Activated T-helper 17 cell treated with anti-CD3 and anti-CD28 coated beads, Interleukin-2, amount 50 U/mL, for 72 hours (primary cell): ENCODE data around the gene MTHFS. TPM values are rescaled to one million over a fixed set of nuclear protein-coding genes. Genes with fewer than 3 reads are reported as not detected.

Experiments
- ATAC-seq: fragments of 150-1000 bp; cut with Tn5 transposase; replicated peaks from 2 replicates; pipeline ENCODE4 v1.10.0; 2021; ENCODE audit warnings: mild to moderate bottlenecking, moderate library complexity
- H3K27ac Mint-ChIP-seq: one replicate; pipeline ENCODE4 v1.8.0; 2022; ENCODE audit warnings: mixed read lengths
- H3K27me3 Mint-ChIP-seq: one replicate; pipeline ENCODE4 v1.8.0; 2022; ENCODE audit warnings: mixed read lengths
- H3K36me3 Mint-ChIP-seq: one replicate; pipeline ENCODE4 v1.8.0; 2022; ENCODE audit warnings: low read depth, mild to moderate bottlenecking, mixed read lengths
- H3K4me1 Mint-ChIP-seq: one replicate; pipeline ENCODE4 v1.8.0; 2022; ENCODE audit warnings: mixed read lengths
- H3K4me3 Mint-ChIP-seq: one replicate; pipeline ENCODE4 v1.8.0; 2022; ENCODE audit warnings: mild to moderate bottlenecking, mixed read lengths
- H3K9me3 Mint-ChIP-seq: one replicate; pipeline ENCODE4 v1.8.0; 2022; ENCODE audit warnings: mixed read lengths
- total RNA-seq, 2 donors: library from RNA; stranded (reverse); gene quantifications; one replicate each; pipeline ENCODE4 v1.2.3, GENCODE V29; 2022

Gene MTHFS
- total RNA-seq, 2 donors from 2014 or later: 20.3 to 29.2 TPM

DNA sequence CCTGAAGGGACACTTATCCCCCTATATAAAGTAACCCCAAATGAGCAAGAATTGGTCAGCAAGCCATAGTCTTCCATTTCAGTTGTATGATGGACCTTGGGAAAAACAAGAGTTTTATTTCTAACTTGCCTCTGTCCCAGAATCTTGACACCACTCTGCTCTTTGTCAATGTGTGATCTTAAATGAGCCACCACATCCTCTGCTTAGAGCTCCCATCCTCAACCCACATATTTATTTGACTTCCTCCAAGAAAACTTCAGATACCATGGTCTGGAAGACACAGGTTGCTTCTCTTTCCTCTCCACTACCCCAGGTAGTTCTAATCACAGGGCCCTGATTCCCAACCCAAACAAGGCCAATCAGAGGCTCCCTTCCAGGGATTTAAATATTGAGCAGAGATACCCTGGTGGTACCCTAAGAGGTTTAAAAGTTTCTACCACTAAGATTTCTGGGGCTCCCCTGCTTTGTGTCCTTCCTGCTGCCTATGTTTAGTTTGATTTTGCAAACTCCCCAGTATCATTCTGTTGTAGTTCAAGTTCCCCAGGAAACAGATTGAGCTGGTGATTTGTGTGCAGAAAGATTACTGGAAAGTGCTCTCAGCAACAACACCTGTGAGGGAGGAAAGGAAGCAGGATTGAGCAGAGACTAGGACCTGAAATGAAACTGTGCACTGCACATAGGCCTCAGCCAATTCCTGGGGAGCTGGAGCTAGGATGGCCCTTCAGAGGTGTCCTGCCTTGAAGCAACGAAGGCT lies 64.3 kb downstream of the MTHFS start:
- H3K4me3 Mint-ChIP-seq: no peak overlapping the region
- ATAC-seq: no peak
- H3K27me3 Mint-ChIP-seq: no peaks in the 10 kb centered on the region
- H3K9me3 Mint-ChIP-seq: peaks cover 3% of the 10 kb centered on the region
- H3K36me3 Mint-ChIP-seq: peaks cover 19% of the 10 kb centered on the region
- peak overlapping the region; percentile 27 for H3K27ac Mint-ChIP-seq
- peaks cover 4% of the 10 kb centered on the region for H3K4me1 Mint-ChIP-seq

DNA sequence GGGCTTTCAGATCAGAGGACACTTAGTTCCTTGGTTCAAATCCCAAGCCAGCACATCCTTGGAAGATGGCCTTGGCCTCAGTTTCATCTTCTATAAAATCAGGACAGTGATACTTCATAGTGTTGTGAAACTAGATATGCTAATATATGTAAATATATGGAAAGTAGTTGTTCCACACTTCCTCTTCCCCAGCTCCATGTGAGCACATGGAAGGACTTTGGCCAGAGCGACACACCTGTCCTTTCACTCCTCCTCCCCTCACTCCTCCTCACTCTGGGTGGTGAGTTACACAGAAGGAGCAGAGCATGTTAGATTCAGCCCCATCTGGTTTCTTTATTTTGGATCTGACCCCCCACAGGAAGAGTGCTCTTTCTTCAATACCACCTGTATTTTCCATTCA lies 65.2 kb downstream of the MTHFS start:
- ATAC-seq: no peak
- peaks cover 13% of the 10 kb centered on the region for H3K36me3 Mint-ChIP-seq
- H3K4me1 Mint-ChIP-seq: peaks cover 4% of the 10 kb centered on the region
- no peaks in the 10 kb centered on the region for H3K27me3 Mint-ChIP-seq
- no peak overlapping the region for H3K4me3 Mint-ChIP-seq
- H3K27ac Mint-ChIP-seq: peak overlapping the region; percentile 27
- peaks cover 3% of the 10 kb centered on the region for H3K9me3 Mint-ChIP-seq

DNA sequence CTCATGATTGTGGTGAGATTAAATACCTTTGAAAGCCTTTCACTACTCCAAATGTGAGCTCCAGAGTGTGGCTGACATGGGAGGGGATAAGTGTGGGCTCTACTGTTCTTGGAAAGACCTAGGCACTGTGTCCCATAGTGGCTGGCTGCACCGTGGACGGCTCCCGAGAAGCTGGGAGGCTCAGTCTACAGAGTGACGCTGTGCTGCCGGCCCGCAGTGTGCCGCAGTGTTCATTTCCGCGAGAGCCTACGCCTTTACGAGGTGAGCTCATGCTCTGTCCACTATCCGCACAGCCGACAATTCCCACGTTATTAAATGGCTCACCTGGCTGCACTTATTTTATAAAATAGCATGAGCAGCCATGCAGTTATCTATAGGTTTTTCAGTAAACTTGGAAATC lies 66.9 kb downstream of the MTHFS start:
- no peak overlapping the region for H3K4me3 Mint-ChIP-seq
- H3K27me3 Mint-ChIP-seq: no peaks in the 10 kb centered on the region
- H3K4me1 Mint-ChIP-seq: peaks cover 4% of the 10 kb centered on the region
- H3K36me3 Mint-ChIP-seq: peaks cover 6% of the 10 kb centered on the region
- no peak for ATAC-seq
- no peak overlapping the region for H3K27ac Mint-ChIP-seq
- peaks cover 3% of the 10 kb centered on the region for H3K9me3 Mint-ChIP-seq

DNA sequence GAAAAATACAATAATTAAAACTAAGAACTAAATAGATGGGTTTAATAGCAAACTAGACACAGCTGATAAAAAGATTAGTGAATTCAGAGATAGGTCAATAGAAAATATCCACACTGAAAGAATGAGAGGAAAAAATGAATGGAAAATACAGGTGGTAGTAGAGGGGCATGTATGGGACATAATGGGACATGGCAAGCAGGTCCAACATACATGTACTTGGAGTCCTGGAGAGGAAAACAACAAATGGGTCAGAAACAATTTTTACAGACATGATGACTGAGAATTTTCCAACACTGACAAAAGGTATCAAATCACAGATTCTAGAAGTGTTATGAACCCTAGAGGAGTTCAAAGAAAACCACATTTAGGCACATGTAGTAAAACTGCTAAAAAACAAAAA lies 68.4 kb downstream of the MTHFS start:
- no peak overlapping the region for H3K27ac Mint-ChIP-seq
- H3K4me1 Mint-ChIP-seq: peaks cover 2% of the 10 kb centered on the region
- no peak overlapping the region for H3K4me3 Mint-ChIP-seq
- H3K27me3 Mint-ChIP-seq: no peaks in the 10 kb centered on the region
- ATAC-seq: no peak
- H3K9me3 Mint-ChIP-seq: peaks cover 3% of the 10 kb centered on the region
- no peaks in the 10 kb centered on the region for H3K36me3 Mint-ChIP-seq

DNA sequence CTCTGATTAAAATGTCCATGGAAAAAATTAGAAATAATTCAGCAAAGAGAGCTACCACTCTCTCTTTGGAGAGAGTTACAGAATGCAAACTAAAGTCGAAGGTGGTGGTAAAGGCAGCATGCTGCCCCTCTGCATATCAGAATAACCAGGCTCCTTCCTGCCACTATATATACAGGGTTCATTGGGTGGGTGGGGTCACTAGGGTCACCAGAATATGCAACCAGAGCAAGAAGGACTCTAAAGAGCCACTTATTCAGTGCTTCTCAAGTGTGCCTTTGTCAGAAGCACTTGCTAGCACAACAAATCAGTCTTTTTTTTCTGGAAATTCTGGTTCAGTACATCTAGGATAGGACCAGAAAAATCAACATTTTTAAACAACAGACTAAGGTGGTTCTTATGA lies 70.0 kb downstream of the MTHFS start:
- H3K27ac Mint-ChIP-seq: no peak overlapping the region

DNA sequence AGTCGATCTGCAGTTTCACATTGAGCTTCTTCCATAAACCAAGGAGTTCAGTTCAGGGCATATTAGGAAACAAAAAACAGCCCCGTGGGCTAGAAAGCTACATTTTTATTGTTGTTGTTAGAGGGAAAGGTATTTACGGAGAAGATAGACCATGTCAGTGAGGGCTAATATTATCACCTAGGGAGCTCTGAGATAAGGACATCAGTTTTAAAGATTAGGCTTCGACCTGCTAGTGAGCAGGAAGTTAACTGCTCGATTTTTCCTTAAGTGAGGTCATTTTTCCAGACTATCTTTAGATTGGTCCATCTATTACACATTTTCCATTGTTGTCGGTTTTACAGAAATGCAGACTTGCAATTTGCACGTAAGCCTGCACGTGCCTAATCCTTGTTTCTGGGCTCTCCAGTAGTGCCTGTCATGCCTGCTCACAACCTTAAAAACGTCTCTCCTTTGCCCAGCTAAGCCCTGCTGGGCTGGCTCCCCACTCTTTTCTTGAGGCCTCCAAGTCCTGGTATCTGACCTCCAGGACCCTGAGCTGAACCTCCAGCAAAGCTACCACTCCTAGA lies 72.6 kb downstream of the MTHFS start:
- ATAC-seq: no peak
- H3K4me1 Mint-ChIP-seq: no peaks in the 10 kb centered on the region
- peaks cover 12% of the 10 kb centered on the region for H3K9me3 Mint-ChIP-seq
- H3K27ac Mint-ChIP-seq: no peak overlapping the region
- no peaks in the 10 kb centered on the region for H3K27me3 Mint-ChIP-seq
- H3K4me3 Mint-ChIP-seq: no peak overlapping the region
- no peaks in the 10 kb centered on the region for H3K36me3 Mint-ChIP-seq

More for the DNA sequence above, 70.0 kb downstream of the MTHFS start:
- no peaks in the 10 kb centered on the region for H3K27me3 Mint-ChIP-seq
- H3K4me1 Mint-ChIP-seq: no peaks in the 10 kb centered on the region
- ATAC-seq: no peak
- H3K9me3 Mint-ChIP-seq: peaks cover 3% of the 10 kb centered on the region
- H3K36me3 Mint-ChIP-seq: no peaks in the 10 kb centered on the region
- H3K4me3 Mint-ChIP-seq: no peak overlapping the region

DNA sequence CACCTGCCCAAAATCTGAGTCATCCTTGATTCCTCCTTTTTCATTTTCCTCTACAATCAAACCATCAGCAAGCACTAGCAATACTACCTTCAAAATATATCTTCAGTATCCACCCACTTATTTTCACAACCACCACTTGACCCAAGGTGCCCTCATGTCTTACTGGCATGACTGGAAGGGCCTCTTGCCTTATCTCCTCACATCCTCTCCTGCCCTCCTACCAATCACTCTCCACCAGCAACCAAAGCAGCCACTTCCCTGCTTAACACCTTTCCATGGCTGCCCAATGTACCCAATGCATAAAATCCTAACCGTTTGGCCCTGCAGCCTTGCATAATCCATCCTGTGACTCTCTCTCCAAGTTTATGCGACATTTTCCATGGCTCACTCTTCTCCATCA lies 76.0 kb downstream of the MTHFS start:
- no peaks in the 10 kb centered on the region for H3K4me1 Mint-ChIP-seq
- ATAC-seq: no peak
- H3K4me3 Mint-ChIP-seq: no peak overlapping the region
- no peak overlapping the region for H3K27ac Mint-ChIP-seq
- H3K27me3 Mint-ChIP-seq: no peaks in the 10 kb centered on the region
- no peaks in the 10 kb centered on the region for H3K36me3 Mint-ChIP-seq
- H3K9me3 Mint-ChIP-seq: peaks cover 8% of the 10 kb centered on the region

DNA sequence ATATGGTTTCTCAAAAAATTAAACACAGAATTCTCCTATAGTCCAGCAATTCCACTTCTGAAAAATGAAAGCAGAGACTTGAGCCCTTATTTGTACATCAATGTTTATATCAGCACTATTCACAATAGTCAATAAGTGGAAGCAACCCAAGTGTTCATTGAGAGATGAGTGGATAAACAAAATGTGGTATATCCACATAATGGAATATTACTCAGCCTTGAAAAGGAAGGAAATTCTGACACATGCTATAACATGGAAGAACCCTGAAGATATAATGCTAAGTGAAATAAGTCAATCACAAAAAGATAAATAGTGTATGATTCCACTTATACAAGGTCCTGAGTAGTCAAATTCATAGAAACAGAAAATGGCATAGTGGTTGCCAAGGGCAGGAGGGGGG lies 76.6 kb downstream of the MTHFS start:
- H3K27me3 Mint-ChIP-seq: no peaks in the 10 kb centered on the region
- no peaks in the 10 kb centered on the region for H3K4me1 Mint-ChIP-seq
- no peaks in the 10 kb centered on the region for H3K36me3 Mint-ChIP-seq
- peaks cover 8% of the 10 kb centered on the region for H3K9me3 Mint-ChIP-seq
- no peak overlapping the region for H3K27ac Mint-ChIP-seq
- no peak overlapping the region for H3K4me3 Mint-ChIP-seq
- no peak for ATAC-seq

DNA sequence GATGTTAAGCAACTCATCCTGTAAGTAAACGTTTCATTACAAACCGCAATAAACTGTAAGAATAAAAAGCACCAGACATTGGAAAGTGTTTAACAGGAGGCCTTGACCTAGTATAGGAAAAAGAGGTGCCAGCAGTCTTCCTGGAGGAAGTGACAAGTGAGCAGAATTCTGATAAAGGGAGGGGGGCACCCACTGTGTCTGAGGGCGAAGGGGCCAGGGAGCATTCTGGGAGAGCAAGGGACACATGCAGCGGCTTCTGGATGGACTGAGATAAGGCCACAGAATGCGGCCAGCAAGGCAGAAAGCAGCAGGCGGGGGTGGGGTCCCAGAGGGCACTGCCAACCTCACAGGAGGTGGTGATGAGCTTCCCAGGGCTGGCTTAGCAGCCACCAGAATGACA lies 80.2 kb downstream of the MTHFS start:
- Mint-ChIP-seq H3K4me3 (no peak overlapping the region), H3K27me3 (no peaks in the 10 kb centered on the region), H3K4me1 (no peaks in the 10 kb centered on the region), H3K9me3 (peaks cover 8% of the 10 kb centered on the region), H3K36me3 (no peaks in the 10 kb centered on the region), H3K27ac (no peak overlapping the region)
- no peak for ATAC-seq

DNA sequence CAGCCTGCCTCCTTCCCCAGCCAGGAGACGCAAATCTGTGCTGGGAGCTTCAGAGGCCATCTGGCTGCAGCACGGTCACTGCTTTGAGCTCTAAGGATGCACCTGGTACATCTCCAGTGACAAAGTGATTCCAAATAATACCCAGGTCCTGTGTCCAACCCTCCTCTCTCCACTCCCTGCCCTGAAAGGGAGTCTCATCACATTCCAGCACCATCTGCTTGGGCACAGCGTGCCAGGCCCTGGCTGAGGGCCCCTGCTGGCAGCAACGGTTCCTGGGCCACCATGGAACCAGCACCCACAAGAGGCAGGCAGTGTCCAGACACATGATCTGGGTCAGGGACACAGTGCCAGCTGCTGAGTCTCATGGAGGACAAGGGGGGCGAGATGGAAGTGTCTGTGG lies 81.3 kb downstream of the MTHFS start:
- H3K27me3 Mint-ChIP-seq: no peaks in the 10 kb centered on the region
- H3K4me1 Mint-ChIP-seq: no peaks in the 10 kb centered on the region
- H3K9me3 Mint-ChIP-seq: peaks cover 4% of the 10 kb centered on the region
- ATAC-seq: no peak
- no peak overlapping the region for H3K4me3 Mint-ChIP-seq
- H3K27ac Mint-ChIP-seq: no peak overlapping the region
- H3K36me3 Mint-ChIP-seq: no peaks in the 10 kb centered on the region

DNA sequence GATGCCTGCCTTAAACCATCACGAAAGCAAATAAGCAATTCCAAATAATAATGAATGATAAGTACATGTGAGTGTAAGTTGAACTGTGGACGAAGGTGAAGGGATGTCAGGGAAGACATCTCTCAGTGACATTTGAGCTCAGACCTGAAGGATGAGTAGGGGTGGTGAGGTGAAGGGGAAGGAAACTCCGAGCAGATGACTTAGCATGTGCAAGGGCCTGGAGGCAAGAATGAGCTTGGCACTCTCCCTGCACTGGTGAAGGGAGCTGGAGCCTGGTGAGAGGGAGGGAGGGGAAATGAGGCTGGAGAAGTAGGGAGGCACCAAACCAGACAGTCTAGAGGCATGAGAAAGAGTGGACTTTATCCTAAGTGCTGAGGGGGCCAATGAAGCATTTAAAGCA lies 84.3 kb downstream of the MTHFS start:
- no peak overlapping the region for H3K4me3 Mint-ChIP-seq
- H3K4me1 Mint-ChIP-seq: no peaks in the 10 kb centered on the region
- no peak overlapping the region for H3K27ac Mint-ChIP-seq
- no peaks in the 10 kb centered on the region for H3K9me3 Mint-ChIP-seq
- no peaks in the 10 kb centered on the region for H3K27me3 Mint-ChIP-seq
- no peak for ATAC-seq
- H3K36me3 Mint-ChIP-seq: no peaks in the 10 kb centered on the region

DNA sequence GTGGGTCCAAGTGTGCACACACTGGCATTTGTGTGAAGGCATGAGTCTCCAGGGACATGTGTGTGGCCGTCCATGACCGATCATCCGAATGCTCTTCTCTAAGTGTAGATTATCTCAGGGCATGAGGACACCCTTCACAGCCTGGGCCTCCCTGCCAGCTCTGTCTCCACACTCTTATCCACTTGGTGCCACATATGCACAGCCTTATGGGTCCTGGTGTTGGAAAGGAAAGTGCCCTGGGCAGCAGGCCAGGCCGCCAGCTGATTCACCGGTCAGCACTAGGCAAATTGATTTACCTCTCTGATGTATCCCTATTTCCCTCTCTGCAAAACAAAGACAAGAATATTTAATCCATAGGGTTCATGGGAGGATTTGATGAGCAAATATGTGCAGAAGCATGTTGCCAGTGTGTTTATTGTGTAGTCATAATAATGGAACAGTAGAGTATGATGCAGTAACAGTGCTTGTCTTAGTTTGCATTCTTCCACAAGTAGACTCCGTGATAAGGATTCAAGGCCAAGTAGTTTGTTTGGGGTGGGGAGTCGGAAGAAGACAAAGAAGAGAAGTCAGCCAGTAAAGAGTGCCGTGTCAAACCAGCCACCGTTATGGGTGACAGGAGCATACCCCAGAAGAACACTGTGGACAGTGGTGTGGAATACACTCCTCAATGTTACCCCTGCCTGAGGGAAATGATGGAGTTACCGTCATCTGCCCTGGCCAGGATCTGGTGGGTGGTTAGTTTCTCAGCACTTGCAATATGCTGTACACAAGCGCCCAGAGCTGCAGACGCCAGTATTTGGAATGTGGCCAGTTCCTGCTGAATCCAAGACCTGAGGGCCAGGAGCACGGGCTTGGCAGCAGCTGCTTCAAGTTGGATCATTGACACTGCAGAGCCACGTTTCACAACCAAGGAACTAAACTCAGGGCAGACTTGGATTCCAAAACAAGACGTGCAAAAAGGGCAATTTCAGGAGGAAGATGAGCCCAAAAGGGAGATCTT lies 85.1 kb downstream of the MTHFS start:
- no peaks in the 10 kb centered on the region for H3K36me3 Mint-ChIP-seq
- no peaks in the 10 kb centered on the region for H3K27me3 Mint-ChIP-seq
- H3K4me1 Mint-ChIP-seq: no peaks in the 10 kb centered on the region
- H3K9me3 Mint-ChIP-seq: no peaks in the 10 kb centered on the region
- no peak for ATAC-seq
- no peak overlapping the region for H3K27ac Mint-ChIP-seq
- no peak overlapping the region for H3K4me3 Mint-ChIP-seq

DNA sequence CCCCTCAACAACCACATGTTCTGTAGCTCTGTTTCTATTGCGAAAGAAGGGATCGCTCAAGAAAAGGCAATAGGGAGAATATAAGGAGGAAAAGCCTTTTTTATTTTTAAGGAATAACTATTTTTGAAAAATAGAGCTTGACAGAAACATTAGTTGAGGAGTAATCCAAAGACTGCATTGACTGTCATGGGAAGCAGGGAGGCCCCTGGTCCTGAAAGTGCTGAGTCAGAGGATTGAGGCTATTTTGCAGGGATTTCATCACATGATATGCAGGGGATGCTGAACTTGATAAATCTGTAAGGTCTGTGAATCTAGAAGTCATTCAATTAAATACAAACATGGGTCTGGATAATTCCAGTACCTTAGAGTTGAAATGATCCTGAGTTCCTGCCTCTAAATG lies 92.0 kb downstream of the MTHFS start:
- Mint-ChIP-seq H3K27ac (no peak overlapping the region), H3K36me3 (no peaks in the 10 kb centered on the region), H3K4me1 (no peaks in the 10 kb centered on the region), H3K27me3 (no peaks in the 10 kb centered on the region), H3K4me3 (no peak overlapping the region), H3K9me3 (no peaks in the 10 kb centered on the region)
- ATAC-seq: no peak

DNA sequence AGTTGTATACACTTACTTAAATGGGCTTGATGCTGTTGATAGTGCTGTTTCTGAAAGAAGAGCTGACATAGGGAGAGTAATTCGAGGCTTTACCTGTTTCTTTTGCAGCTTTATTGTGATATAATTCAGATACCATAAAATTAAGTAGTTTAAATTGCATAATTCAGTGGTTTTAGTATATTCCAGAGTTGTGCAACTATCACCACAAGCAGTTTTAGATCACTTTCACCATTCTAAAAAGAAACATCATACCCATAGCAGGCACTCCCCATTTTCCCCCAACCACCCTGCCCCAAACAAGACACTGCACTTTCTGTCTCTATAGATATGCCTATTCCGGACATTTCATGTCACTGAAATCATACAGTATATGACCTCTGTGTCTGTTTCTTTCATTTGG lies 98.5 kb downstream of the MTHFS start:
- H3K4me3 Mint-ChIP-seq: no peak overlapping the region
- no peaks in the 10 kb centered on the region for H3K4me1 Mint-ChIP-seq
- H3K27ac Mint-ChIP-seq: no peak overlapping the region
- H3K27me3 Mint-ChIP-seq: no peaks in the 10 kb centered on the region
- no peaks in the 10 kb centered on the region for H3K36me3 Mint-ChIP-seq
- H3K9me3 Mint-ChIP-seq: no peaks in the 10 kb centered on the region
- ATAC-seq: no peak
